Neutrophil (primary cell): ENCODE results near the gene TAC4.

Experiments used
- H3K27ac ChIP-seq: fragments of 200-600 bp; sonication (generic); 2 replicates; pipeline ENCODE4 v1.5.1; 2016; ENCODE audit warnings: mild to moderate bottlenecking, moderate library complexity
- H3K27me3 ChIP-seq: fragments of 200-600 bp; sonication (generic); 2 replicates; pipeline ENCODE4 v1.6.0; 2016; ENCODE audit warnings: mild to moderate bottlenecking
- H3K36me3 ChIP-seq: fragments of 200-600 bp; sonication (generic); 2 replicates; pipeline ENCODE4 v1.5.1; 2017
- H3K4me1 ChIP-seq, 2 experiments: fragments of 200-600 bp in 1 of 2; sonication (generic) in 1 of 2; 1 replicate in 1 of 2; 2 replicates in 1 of 2; pipeline versions ENCODE4 v1.5.1 to v1.6.1; 2013 to 2016; ENCODE audit warnings: low read depth in 1 of 2, low read length in 1 of 2, mild to moderate bottlenecking in 1 of 2, moderate library complexity in 1 of 2; ENCODE audit not compliant: control insufficient read depth in 1 of 2, insufficient read depth in 1 of 2
- H3K4me3 ChIP-seq, 2 experiments: fragments of 200-600 bp in 1 of 2; sonication (generic) in 1 of 2; 1 replicate in 1 of 2; 2 replicates in 1 of 2; pipeline ENCODE4 v1.5.1; 2013 to 2016; ENCODE audit warnings: low read depth in 1 of 2, low read length in 1 of 2, mild to moderate bottlenecking in 1 of 2, moderate library complexity in 1 of 2
- H3K9me3 ChIP-seq: fragments of 200-600 bp; sonication (generic); 2 replicates; pipeline ENCODE4 v1.5.1; 2016
- TF ChIP-seq, protein P1 (sequence below): fragments of 200-600 bp; sonication (generic); IDR thresholded peaks from 2 replicates; pipeline ENCODE4 v1.5.1; 2016; ENCODE audit warnings: antibody characterized with exemption

TAC4 gene

GRCh38 chr17:49788478-49789242 is 59.2 kb downstream of the TAC4 start, which contains the start of gene KAT7:
KAT7 (plus strand) TSS chr17:49788681; CDS start chr17:49788835, 154 bp downstream.
- Histone ChIP-seq H3K4me1 (peaks cover 16% of the 10 kb centered on the region in 2 experiments), H3K4me3 (peak within 1 kb of the TSS; percentile 98 to 99), H3K27me3 (no peaks in the 10 kb centered on the region), H3K27ac (peak within 1 kb of the TSS; percentile 96), H3K9me3 (no peaks in the 10 kb centered on the region), H3K36me3 (peaks cover 26% of the 10 kb centered on the region)
- TF ChIP-seq, protein P1, sequence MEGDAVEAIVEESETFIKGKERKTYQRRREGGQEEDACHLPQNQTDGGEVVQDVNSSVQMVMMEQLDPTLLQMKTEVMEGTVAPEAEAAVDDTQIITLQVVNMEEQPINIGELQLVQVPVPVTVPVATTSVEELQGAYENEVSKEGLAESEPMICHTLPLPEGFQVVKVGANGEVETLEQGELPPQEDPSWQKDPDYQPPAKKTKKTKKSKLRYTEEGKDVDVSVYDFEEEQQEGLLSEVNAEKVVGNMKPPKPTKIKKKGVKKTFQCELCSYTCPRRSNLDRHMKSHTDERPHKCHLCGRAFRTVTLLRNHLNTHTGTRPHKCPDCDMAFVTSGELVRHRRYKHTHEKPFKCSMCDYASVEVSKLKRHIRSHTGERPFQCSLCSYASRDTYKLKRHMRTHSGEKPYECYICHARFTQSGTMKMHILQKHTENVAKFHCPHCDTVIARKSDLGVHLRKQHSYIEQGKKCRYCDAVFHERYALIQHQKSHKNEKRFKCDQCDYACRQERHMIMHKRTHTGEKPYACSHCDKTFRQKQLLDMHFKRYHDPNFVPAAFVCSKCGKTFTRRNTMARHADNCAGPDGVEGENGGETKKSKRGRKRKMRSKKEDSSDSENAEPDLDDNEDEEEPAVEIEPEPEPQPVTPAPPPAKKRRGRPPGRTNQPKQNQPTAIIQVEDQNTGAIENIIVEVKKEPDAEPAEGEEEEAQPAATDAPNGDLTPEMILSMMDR, result peak; percentile 20
